GM12892 (cell line): ENCODE data around the gene LRMDA.

ENCODE experiments used
- POLR2A ChIP-seq: IDR thresholded peaks from 2 replicates; pipeline ENCODE4 v1.6.1; 2011; ENCODE audit warnings: low read depth, low read length, control low read depth
- TAF1 ChIP-seq: IDR thresholded peaks from 2 replicates; pipeline ENCODE4 v1.6.1; 2011; ENCODE audit warnings: low read depth, mild to moderate bottlenecking, control low read depth, low read length, borderline replicate concordance

DNA sequence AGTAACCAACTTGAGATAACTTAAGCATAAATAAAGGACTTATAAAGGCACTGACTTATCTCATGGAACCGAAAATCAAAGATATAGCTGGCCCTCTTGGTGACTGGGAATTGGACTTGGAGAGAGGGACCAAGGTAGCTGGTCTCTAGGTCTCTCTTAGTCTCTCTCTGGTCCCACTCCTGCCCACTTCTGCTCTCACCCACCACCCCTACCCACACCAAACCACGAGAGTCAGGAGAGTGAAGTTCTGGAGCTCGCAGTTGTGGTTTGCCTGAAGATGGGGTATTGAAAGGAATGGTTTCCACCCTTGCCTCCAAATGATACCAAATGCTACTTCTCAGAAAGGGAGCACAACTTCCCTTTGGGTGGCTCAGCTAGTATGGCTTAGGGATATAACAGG lies 216.3 kb downstream of the LRMDA start:
- TF ChIP-seq POLR2A (no peak), TAF1 (no peak)
